GM19239 (cell line): ENCODE data around the gene TBC1D1.

Source experiments
- DNase-seq: peaks from one replicate; pipeline ENCODE4 v3.0.0; 2011; ENCODE audit warnings: low spot score; ENCODE audit not compliant: insufficient read length
- FAIRE-seq: peaks from 2 replicates; lab custom pipeline; 2011; peaks lifted over from hg19 to GRCh38; lab: Jason Lieb, UNC

The TBC1D1 gene

GRCh38 chr4:38178392-38178995 lies 287.6 kb downstream of the TBC1D1 start:
- peak; percentile 28 for FAIRE-seq

GRCh38 chr4:38179690-38180377 lies 288.9 kb downstream of the TBC1D1 start:
- FAIRE-seq (peak; percentile 63), DNase-seq (peak; percentile 54)

More at GRCh38 chr4:38178392-38178995, 287.6 kb downstream of the TBC1D1 start:
- DNase-seq = no peak

GRCh38 chr4:38180456-38180855 lies 289.6 kb downstream of the TBC1D1 start:
- FAIRE-seq (no peak), DNase-seq (no peak)

- FAIRE-seq (no peak), DNase-seq (no peak)
Observed at GRCh38 chr4:38181286-38181685, 290.4 kb downstream of the TBC1D1 start.

GRCh38 chr4:38182334-38182998 lies 291.6 kb downstream of the TBC1D1 start:
- no peak for FAIRE-seq
- DNase-seq = no peak

- DNase-seq (no peak), FAIRE-seq (no peak)
Observed at GRCh38 chr4:38184404-38184803, 293.5 kb downstream of the TBC1D1 start.

- FAIRE-seq = no peak
Observed at GRCh38 chr4:38185406-38186144, 294.7 kb downstream of the TBC1D1 start.

GRCh38 chr4:38188136-38188535 lies 297.3 kb downstream of the TBC1D1 start:
- FAIRE-seq (no peak), DNase-seq (no peak)

More at GRCh38 chr4:38185406-38186144, 294.7 kb downstream of the TBC1D1 start:
- no peak for DNase-seq

- FAIRE-seq (no peak), DNase-seq (no peak)
Observed at GRCh38 chr4:38188631-38189101, 297.8 kb downstream of the TBC1D1 start.
